Measurements from ENCODE around the gene IER2. TPM values are rescaled to one million over a fixed set of nuclear protein-coding genes. Genes with fewer than 3 reads are reported as not detected.

IER2 gene
- total RNA-seq, result 6.6 TPM

GRCh38 chr19:13150187-13150930 is at the start of gene IER2, which contains the start of gene STX10:
TSS of gene IER2 (plus strand) at chr19:13150411. CDS start at chr19:13153187, 2,776 bp downstream.
TSS of gene STX10 (minus strand) at chr19:13150375. CDS start at chr19:13150173, 202 bp downstream.

GRCh38 chr19:13102666-13103580 is 47.3 kb upstream of the IER2 start, which contains the start of gene LYL1:
TSS of gene LYL1 (minus strand) at chr19:13102858. CDS start at chr19:13101171, 1,687 bp downstream.

GRCh38 chr19:13116282-13117175 is 33.7 kb upstream of the IER2 start, which contains the start of gene TRMT1:
TSS of gene TRMT1 (minus strand) at chr19:13116740. CDS start at chr19:13116399, 341 bp downstream.

DNA sequence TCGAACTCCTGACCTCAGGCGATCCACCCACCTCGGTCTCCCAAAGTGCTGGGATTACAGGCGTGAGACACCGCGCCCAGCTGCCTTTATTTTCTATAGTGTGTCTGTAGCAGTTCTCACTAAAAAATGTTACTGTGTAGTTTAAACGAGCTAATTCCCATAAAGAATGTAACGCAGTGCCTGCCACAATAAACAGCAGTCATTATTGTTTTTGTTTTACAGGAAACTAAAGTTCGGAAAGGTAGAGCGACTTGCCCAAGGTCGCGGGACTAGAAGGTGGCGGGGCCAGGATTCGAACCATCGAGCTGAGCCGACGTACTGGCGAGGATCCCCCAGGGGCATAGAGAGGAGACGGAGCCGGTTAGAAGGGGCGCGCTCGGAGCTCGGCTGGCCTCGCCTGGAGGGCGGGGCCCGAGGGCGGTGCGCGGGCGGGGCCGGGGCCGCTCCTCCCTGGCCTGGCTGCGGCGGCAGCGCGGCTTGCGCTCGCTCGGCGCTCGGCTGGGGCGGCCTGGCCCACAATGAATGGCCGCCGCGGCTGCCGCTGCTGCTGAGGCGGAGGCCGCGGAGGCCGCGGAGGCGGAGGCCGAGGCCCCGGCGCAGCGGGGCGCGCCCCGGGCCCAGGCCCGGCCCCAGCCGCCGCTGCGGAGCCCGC is 32.3 kb upstream of the IER2 start, which contains the start of gene NACC1:
Gene NACC1 (plus strand): TSS at position 493 of the 652 bp plus-strand sequence. CDS start 16,944 bp downstream, outside the sequence.

Other genes starting within 250 kb of the IER2 start
- not detected for gene SYCE2, start 231.1 kb upstream of the IER2 start, total RNA-seq
- 55.7 TPM for gene FARSA, start 216.7 kb upstream of the IER2 start, total RNA-seq
- gene CALR, start 211.8 kb upstream of the IER2 start, total RNA-seq, result 211 TPM
- 35.1 TPM for gene RAD23A, start 204.5 kb upstream of the IER2 start, total RNA-seq
- gene GADD45GIP1, start 193.2 kb upstream of the IER2 start, total RNA-seq, result 15.3 TPM
- gene DAND5, start 180.8 kb upstream of the IER2 start, total RNA-seq, result not detected
- 235 TPM for gene NFIX, start 154.9 kb upstream of the IER2 start, total RNA-seq
- gene LYL1, start 47.6 kb upstream of the IER2 start, total RNA-seq, result 2.8 TPM
- 32.2 TPM for gene TRMT1, start 33.7 kb upstream of the IER2 start, total RNA-seq
- 26.9 TPM for gene NACC1, start 32.1 kb upstream of the IER2 start, total RNA-seq
- gene STX10, start within 50 bp of the IER2 start, total RNA-seq, result 27.2 TPM